TTC549 (cell line): ENCODE data around the gene MYO5B.
"Not testable (repeated sequence)": the region's sequence is repeated elsewhere in the genome, so short reads cannot be mapped to it uniquely, and the experiment has no call there.

Experiments
- FAIRE-seq: peaks from 2 replicates; lab custom pipeline; 2012; peaks lifted over from hg19 to GRCh38; lab: Jason Lieb, UNC

MYO5B gene

DNA sequence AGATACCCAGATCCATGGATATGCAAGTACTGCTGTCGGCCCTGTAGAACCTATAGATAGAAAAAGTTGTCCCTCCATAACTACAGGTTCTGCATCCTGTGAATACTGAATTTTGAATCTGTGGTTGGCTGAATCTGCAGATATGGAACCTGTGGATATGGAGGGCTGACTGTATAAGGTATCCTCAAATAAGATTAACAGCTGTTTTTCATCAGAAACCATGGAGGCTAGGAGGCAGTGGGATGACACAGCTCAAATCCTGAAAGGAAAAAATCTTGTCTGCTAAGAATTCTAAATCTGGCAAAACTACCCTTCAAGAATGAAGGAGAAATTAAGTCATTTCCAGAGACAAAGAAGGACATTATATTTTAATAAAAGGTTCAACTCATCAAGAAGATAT lies 367.0 kb downstream of the MYO5B start:
- no peak for FAIRE-seq

DNA sequence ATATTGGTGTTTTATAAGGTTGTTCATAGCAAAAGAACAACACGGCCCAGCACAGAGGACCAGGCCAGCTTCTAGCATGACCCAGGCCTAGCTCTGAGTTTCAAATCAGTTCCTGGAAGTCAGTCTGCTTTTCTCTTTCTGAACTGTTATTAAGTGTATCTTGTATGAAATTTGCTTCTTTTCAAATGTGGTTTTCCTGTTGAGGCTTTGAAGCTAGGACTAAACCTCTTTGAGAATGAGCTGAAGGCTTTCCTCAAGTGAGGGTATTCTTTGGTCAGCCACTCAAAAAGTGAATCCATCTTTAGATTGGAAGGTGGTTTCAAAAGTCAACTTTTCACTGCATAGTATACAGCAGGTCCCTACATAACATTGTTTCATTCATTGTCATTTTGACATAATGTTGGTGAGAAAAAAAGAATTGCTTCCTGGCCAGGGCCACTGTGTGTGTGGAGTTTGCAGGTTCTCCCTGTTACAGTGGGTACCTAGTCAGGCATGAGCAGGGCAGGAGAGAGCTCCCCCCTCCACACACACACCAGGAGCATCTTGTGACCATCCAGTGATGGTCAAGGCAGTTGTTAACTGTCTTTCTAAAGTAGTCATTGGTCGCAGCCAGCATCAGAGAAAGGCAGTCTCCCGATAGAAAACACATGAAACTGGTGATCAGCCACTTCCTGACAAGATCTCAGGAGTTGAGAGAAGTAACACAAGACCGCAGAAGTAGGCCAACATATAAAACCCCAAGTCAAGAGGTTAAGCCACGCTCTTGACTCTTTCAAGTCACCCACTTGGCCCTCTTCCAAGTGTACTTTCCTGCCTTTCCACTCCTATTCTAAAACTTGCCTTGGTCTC lies 374.9 kb downstream of the MYO5B start:
- no peak for FAIRE-seq

DNA sequence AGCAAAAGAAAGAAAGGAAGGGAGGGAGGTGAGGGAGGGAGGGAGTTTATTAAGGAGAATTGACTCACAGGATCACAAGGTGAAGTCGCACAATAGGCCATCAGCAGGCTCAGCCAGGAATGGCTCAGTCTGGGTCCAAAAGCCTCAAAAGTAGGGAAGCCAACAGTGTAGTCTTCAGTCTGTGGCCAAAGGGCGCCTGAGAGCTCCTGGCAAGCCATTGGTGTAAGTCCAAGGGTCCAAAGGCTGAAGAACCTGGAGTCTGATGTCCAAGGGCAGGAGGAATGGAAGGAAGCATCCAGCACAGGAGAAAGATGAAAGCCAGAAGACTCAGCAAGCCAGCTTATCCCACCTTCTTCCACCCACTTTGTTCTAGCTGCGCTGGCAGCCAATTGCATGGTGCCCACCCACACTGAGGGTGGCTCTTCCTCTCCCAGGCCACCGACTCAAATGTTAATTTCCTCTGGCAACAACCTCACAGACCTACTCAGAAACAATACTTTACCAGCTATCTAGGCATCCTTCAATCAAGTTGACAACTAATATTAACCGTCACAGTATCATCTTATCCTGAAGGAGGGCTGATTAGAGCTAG lies 375.8 kb downstream of the MYO5B start:
- no peak for FAIRE-seq

DNA sequence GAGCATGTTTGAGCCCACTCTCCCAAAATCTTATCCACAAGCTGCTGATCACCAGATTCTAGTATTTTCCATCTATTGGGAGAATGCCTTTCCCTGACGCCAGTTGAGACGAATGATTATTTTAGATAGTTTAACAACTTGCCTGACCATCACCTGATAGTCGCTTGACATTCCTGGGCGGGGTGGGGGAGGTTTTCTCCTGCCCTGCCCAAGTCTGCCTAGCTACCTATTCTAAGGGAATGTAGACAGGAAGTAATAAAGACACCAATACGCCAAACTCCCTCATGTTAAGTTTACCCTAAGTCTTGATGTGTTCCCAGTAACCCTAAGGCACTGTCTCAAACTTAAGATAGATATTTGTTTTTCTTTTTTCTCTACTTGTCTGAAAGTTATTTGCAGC lies 377.0 kb downstream of the MYO5B start:
- no peak for FAIRE-seq

DNA sequence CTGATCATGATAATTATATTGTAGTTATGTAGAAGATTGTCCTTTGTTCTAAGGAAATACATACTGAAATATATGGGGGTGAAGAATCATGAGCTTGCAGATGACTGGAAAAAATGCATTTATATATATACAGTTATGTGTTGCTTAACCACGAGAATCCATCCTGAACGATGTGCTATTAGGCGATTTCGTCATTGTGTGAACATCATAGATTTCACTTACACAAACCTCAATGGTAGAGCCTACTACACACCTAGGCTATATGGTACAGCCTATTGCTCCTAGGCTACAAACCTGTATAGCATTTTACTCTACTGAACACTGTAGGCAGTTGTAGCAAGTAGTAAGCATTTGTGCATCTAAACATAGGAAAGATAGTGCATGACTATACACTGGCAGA lies 379.0 kb downstream of the MYO5B start:
- no peak for FAIRE-seq

DNA sequence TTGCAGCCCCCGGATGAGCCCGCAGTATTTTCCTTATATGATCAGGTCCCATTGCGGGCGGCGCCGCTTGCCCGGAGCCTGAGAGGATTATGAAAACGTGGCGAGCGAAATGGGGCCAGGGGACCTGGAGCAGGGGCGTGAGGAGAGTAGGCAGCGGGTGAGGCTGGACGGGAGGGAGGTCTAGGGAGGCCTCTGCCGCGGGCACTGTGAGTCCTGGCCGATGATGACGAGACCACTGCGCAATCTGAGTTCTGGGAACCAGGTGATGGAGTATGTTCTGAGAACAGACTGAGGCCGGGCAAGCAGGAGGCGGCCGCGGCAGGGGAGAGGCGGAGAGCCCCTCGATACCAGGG lies 380.8 kb downstream of the MYO5B start:
- FAIRE-seq, result no peak

DNA sequence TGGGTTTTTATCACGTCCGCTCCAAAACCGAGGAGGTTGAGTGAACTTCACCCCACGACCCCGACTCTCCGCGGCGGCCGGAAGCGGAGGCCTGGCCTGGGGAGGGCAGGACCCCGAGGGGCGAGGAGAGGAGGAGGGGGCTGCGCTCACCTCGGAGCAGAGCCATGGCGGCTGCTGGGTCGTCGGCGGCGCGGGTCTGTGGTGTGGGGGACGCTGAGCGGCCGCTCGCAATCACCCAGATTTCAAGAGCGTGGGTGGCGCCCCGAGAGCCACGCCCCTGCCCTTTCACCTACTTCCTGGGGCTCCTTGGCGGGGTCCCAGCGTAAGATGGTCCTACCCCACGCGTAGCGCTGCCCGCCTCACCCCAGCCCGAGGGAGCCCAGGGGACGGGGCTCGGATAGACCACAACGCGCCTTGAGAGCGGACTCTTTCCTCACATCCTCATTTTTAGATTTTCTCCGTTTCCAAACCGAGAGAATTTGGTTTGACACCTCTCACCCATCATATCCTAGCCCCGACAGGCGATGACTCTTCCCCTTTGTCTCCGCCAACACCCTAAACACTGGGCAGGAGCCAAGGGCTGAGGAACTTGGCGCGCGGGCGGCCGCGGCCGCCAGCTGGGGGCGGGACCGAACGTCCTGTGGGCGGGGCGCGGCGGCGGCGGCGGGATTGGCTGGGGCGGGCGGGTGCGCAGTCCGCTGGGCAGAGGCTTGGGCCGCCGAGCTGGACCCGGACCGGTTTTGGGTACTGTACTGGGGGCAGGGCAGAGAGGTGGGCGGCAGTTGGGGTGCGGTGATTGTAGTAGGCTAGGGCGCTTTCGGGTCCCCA lies 381.4 kb downstream of the MYO5B start, which contains the start of gene ACAA2:
ACAA2 (minus strand) TSS at position 215 of the 828 bp plus-strand sequence; CDS start at position 166, 49 bp downstream.
- no peak for FAIRE-seq

DNA sequence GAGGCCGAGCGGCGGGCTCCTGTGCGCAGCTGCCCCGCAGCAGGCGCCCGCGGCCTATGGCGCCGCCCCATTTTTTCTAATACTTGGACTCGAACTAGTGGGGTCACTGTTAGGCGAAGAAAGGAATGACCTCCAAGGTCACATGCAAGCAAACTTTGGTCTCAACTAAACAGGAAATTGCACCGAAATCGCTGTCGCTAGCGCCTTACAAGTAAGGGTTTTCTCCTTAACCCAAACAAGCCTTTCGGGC lies 382.0 kb downstream of the MYO5B start:
- no peak for FAIRE-seq

DNA sequence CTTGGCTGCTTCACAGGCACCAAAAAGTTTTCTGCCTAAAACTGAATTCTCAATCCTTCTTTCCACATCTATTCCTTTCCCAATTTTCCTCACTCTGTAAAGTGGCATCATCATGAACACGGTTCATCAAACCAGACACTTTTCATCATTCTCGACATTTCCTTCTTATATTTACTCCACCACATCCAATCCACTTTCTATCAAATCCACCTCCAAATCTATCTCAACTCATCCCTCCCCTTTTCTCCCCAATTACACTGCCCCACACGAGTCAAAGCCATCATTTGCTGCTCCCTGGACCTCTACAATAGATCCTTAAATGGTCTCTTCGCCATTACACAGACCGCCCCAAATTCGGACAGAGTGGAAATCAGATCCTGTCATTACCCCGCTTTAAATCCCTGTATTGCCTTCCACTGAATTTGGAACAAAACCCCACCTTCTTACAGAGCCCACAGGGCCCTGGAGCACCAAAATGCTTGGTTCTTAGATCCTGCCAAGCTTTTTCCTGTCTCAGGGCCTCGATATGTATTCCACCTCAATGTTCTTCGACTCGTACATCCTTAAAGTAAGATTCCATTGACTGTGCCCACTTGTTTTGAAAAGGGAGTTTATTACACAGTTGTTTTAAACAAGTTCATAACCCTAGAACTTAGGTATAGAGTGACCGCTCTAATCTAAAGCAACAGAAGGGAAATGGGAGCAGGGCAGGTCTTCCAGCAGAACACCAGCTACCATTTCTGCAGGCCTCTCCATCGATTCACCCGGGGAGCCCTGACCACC lies 382.5 kb downstream of the MYO5B start:
- no peak for FAIRE-seq

DNA sequence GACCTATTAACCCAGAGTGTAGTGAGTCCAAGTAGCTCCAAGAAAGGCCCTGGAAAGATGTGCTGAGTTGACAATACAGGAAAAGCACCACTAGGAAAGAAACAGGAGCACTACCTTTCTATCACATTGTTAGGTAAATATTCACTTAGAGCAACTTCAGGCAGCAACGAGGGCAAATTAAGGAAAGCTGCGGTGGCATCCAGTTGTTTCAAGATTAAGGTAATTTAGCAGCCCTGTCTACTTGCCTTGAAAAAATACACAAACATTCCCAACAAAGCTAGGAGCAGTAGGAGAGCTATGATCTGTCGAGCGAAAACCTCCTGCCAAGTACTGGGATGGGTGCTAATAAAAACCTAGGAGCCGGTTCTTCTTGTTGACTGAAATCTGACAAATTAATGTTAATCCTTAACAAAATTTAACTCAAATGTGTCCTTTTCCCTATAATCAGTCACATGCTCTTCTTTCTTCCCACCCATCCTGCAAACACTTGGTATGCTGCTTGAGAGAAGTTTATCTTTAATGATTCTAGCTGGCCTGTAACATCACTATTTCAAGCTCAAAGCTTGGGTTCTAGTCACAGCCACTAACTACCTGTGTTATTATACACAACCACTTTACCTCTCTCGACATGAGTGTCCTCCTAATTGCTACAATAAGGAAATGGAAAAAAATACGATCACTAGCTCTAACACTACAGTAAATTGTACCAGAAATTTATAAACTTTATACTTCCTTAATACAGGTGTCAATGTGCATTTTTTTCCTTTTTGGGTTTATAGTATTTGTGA lies 383.6 kb downstream of the MYO5B start:
- FAIRE-seq, result no peak

DNA sequence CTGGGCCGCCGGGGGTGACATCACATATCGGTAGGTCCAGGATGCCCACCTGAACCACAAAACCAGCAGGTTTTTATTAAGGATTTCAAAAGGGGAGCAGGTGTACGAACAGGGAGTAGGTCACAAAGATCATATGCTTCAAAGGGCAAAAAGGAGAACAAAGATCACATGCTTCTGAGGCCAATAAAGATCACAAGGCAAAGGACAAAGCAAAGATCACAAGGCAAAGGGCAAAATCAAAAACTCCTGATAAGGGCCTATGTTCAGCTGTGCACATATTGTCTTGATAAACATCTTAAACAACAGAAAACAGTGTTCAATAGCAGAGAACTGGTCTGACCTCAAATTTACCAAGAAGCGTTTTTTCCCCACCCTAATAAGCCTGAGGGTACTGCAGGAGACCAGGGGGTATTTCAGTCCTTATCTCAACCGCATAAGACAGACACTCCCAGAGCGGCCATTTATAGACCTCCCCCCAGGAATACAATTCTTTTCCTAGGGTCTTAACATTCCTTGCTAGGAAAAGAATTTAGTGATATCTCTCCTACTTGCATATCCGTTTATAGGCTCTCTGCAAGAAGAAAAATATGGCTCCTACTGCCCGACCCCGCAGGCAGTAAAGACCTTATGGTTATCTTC lies 386.3 kb downstream of the MYO5B start:
- not testable (repeated sequence) for FAIRE-seq

DNA sequence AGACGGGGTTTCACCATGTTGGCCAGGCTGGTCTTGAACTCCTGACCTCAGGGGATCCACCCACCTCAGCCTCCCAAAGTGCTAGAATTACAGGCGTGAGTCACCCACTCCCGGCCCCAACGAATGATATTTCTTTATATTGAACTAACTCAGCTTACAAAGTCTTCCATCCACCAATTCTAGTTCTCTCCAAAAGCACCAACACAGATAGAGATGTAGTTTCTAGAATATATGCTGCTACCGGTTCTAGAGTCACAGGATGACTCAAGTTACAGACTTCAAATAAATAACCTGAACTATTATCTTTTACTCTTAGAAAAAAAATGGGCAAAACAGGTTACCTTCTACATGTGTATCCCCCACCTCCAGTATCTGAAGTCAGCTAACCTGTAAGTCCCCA lies 390.9 kb downstream of the MYO5B start:
- FAIRE-seq, result no peak

DNA sequence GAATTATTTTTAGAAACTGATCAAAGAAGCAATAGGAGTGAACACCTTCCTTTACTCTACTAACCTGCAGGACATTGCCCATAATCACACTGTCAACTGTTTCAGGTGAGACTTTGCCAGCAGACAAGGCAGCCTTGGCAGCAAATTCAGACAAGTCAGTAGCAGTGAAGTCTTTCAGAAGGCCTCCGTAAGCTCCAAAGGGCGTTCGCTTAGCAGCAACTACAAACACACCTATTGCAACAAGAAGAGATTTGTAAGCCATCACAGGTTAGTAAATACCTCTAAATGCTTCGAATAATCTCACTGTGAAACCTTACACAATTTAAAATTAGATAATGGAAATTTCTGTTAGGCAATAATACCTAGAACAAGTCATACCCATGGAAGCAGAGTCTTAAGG lies 392.3 kb downstream of the MYO5B start:
- no peak for FAIRE-seq

DNA sequence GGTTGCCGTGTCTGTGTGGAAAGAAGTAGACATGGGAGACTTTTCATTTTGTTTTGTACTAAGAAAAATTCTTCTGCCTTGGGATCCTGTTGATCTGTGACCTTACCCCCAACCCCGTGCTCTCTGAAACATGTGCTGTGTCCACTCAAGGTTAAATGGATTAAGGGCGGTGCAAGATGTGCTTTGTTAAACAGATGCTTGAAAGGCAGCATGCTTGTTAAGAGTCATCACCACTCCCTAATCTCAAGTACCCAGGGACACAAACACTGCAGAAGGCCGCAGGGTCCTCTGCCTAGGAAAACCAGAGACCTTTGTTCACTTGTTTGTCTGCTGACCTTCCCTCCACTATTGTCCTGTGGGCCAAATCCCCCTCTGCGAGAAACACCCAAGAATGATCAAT lies 394.5 kb downstream of the MYO5B start:
- FAIRE-seq, result not testable (repeated sequence)

DNA sequence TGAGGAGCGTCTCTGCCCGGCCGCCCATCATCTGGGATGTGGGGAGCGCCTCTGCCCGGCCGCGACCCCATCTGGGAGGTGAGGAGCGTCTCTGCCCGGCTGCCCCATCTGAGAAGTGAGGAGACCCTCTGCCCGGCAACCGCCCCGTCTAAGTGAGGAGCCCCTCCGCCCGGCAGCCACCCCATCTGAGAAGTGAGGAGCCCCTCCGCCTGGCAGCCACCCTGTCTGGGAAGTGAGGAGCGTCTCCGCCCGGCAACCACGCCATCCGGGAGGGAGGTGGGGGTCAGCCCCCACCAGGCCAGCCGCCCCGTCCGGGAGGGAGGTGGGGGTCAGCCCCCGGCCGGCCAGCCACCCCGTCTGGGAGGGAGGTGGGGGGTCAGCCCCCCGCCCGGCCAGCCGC lies 395.1 kb downstream of the MYO5B start:
- FAIRE-seq, result not testable (repeated sequence)

DNA sequence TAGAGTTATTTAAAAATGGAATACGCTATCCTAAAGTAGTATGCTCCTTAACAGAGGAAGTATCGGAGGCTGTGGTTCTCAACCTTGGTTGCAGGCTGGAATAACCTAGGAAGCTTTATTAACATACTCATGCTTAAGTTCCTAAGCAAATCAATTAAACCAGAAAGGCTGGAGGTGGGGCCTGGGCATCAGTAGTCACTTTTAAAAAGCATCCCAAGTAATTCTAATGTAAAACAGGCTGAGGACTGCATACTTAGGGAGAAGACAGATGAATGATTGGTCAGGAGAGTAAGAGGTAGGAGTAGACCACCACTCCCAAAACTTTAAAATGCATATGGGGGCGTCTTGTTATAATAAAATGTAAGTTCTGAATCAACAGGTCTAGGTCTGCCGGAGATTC lies 396.9 kb downstream of the MYO5B start:
- no peak for FAIRE-seq

DNA sequence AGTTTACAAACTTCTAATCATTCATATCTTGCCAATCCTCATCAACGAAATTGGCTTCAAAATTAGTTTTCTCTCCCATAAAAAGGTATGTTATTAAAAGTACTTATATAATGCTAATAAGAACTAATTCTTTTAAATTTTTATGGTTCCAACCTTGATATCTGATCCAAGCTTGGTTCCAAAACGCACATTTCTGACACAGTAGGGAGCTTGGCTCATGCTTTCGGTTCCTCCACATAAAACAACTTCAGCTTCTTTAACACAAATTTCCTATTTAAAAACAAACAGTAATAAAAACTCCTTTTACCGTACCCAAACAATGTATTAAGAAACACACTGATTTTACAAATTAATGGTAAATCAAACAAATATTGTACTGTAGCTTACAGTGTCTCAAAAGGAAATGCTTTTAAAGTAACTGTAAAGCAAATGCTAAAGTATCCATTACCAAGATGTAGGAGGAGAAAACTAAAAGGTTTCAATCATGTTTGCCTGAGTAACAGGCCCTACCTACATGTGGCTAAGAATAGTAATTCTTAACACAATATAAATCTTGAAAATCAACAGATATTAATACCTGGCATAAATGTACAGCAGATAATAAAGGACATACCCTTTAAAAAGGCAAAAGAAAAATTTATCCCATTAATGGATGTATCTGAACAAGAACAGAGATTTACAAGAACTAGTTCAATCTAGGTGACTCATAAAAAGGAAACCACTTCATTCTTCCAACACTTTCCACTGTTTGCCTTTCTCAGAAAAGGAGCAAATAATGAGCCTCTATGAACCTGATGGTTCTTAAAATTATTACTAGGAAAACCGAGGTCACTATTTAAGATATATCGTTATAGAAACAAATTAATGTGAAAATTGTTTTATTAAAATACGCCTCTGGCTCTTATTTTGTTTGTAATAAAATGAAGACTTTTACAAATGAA lies 399.1 kb downstream of the MYO5B start:
- FAIRE-seq, result no peak

DNA sequence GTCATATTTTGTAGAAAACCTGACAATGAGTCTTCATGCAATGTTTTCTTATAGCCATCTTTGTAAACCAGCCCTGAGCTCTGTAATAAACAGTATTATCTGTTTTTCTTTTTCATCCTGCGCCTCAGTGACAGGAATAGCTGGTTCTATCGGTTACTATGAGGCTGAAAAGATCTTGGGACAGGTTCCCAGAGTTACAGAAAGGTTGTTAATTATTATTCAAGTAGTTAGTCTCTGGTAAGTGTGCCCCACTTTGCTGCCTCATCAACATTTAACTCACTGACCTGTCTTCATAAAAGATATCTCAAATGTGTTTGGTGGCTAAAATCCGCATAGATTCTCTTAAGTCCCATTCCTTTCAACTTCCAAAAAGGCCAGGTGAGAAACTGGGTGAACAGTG lies 400.2 kb downstream of the MYO5B start:
- FAIRE-seq, result no peak

DNA sequence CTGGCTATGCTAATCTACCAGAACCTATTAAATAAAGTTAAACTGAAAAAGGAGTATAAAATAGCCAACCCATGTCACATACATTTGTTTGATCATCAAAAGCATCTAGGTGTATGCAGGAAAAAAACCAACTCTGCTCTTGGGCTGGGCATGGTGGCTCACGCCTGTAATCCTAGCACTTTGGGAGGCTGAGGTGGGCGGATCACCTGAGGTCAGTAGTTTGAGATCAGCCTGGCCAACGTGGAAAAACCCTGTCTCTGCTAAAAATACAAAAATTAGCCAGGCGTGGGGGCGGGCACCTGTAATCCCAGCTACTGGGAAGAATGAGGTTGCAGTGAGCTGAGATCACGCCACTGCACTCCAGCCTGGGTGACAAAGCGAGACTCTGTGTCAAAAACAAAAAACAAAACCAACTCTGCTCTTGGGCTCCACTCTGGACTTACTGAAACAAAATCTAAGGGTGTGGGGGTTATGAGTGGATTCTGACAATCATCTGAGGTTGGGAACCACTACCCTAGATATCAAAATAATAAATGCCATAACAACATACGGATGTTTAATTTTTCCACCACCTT lies 405.3 kb downstream of the MYO5B start:
- FAIRE-seq, result not testable (repeated sequence)
